A673 (cell line): ENCODE data around the gene GAS7.

Experiments used
- CTCF ChIP-seq: fragments of 300-800, 200-600 bp; sonication (generic); conservative IDR thresholded peaks from 2 replicates; pipeline ENCODE4 v1.5.1; 2017; ENCODE audit warnings: low read depth, mild to moderate bottlenecking, antibody characterized with exemption, low read length, moderate library complexity, mixed read lengths
- EZH2 ChIP-seq: fragments of 200-600 bp; sonication (generic); IDR thresholded peaks from 2 replicates; pipeline ENCODE4 v1.6.1; 2017; ENCODE audit warnings: borderline replicate concordance, low read depth, mild to moderate bottlenecking, mixed read lengths, antibody characterized with exemption, low read length; ENCODE audit not compliant: poor library complexity, severe bottlenecking

- TF ChIP-seq CTCF (no peak), EZH2 (no peak)
These were observed 259.6 kb downstream of the GAS7 start for GRCh38 chr17:9938764-9939163.
